Activated T-cell treated with anti-CD3 and anti-CD28 coated beads for 1 hour (primary cell): Measurements from ENCODE around the gene ZNF117.
"Not testable (repeated sequence)": the region's sequence is repeated elsewhere in the genome, so short reads cannot be mapped to it uniquely, and the experiment has no call there.

ENCODE experiments used
- DNase-seq: peaks from one replicate; pipeline ENCODE4 v3.0.0-alpha.2; 2020; ENCODE audit warnings: low read depth

The ZNF117 gene

GRCh38 chr7:64996305-64996704 is 5.5 kb upstream of the ZNF117 start:
- no peak for DNase-seq

GRCh38 chr7:64993901-64994300 is 3.1 kb upstream of the ZNF117 start:
- no peak for DNase-seq

DNA sequence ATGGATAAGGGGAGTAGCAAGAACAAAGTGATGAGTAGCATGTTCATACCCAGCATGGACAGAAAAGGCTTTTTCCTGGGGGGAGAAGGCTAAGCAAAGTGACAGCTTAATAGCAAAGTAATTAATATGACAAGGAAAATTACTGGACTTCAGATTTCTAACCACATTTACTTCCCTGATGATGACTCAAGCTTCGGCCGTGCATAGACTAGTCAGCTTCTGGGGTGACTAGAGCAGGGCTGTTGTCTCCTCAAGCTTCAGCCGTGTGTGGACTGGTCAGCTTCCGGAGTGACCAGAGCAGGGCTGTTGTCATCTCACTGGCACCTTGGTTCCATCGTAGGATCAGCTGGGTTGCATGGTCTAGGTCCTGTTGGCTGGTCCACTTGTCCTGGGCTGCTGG is 2.1 kb upstream of the ZNF117 start:
- no peak for DNase-seq

DNA sequence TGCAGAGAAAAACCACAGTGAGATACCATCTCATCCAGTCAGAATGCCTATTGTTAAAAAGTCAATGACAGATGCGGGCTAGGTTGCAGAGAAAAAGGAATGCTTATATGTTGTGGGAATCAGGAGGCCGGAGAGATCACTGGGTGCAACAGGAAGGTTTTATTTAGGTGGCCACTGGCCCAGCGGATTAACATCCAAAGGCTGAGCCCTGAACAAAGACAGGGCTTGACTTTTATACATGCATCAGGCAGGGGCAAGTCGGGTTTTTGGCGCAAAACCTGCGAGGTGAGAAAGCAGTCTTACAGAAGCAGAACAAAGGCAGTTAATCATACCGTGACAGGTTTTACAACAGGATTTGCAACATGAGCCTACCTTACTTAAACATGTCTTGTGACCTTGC is 620 bp downstream of the ZNF117 start:
- no peak for DNase-seq

DNA sequence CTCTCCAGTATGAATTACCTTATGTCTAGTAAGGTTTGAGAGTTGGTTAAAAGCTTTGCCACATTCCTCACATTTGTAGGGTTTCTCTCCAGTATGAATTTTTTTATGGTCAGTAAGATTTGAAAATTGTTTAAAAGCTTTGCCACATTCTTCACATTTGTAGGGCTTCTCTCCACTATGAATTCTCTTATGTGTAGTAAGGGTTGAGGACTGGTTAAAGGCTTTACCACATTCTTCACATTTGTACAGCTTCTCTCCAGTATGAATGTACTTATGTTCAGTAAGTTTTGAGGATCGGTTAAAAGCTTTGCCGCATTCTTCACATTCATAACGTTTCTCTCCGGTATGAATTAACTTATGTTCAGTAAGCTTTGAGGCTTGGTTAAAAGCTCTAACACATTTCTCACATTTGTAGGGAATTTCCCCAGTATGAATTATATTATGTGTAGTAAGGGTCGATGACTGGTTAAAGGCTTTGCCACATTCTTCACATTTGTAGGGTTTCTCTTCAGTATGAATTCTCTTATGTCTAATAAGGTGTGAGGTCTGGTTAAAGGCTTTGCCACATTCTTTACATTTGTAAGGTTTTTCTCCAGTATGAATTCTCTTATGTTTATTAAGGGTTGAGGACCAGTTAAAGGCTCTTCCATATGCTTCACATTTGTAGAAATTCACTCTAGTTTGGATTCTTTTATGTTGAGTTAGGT is 12.2 kb downstream of the ZNF117 start:
- DNase-seq: no peak

DNA sequence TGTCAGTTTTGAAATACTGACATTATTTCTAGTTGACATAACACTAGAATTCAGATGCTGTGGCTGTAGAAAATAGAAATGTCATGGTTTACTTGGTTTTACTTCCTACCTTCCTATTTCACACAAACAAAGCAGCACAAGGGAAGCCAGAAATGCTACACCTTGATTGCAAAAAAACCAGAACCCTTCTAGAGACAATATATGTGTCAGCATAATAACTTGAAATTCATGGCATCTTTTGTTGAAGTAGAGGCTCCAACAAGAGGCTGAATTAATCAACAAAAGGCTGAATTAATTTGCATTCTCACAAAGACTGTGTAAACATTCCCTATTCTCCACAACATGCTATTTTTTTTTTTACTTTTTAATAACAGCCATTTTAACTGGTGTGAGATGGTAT is 25.2 kb downstream of the ZNF117 start:
- no peak for DNase-seq

DNA sequence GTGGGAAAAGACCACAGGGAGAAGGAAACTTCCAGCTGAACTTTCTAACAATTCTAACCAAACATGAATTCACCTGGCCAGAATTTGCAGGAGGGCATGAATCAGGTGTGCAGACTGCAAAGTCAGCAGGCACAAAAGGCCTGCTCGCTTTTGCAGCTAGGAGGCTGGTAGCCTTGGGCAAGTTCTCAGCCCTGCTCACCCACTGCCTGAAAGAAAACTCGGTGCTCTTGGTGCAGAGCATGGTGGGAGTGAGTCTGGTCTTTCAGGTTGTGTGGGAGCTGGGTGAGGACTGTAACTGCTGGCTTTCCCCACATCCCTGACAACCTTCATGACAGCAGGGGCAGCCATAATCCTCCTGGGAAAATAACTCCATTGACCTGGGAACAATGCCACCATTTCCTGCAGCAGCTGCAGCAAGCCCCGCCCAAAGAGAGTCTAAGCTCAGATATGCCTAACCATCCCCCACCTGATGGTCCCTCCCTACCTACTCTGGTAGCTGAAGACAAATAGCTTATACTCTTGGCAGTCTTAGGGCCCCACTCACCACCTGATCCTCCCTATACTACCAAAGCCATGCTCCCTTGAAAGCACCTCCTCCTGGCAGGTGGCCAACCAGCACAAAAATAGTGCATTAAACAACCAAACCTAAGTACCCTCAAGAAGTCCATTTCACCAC is 31.6 kb downstream of the ZNF117 start:
- DNase-seq: no peak

- no peak for DNase-seq
These were observed 39.5 kb downstream of the ZNF117 start for GRCh38 chr7:64951250-64951848.

DNA sequence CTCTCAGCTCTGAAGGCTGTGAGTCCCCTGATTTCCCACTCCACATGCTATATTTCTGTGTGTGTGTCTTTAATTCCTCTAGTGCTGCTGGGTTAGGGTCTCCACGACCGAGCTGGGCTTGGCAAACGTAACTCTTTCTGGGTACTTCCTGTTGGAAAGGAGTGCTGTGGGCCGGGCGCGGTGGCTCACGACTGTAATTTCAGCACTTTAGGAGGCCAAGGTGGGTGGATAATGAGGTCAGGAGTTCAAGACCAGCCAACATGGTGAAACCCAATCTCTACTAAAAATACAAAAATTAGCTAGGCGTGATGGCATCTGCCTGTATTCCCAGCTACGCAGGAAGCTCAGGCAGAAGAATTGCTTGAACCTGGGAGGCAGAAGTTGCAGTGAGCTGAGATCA is 40.2 kb downstream of the ZNF117 start:
- DNase-seq: not testable (repeated sequence)

GRCh38 chr7:64948774-64949173 is 42.1 kb downstream of the ZNF117 start:
- DNase-seq: not testable (repeated sequence)

DNA sequence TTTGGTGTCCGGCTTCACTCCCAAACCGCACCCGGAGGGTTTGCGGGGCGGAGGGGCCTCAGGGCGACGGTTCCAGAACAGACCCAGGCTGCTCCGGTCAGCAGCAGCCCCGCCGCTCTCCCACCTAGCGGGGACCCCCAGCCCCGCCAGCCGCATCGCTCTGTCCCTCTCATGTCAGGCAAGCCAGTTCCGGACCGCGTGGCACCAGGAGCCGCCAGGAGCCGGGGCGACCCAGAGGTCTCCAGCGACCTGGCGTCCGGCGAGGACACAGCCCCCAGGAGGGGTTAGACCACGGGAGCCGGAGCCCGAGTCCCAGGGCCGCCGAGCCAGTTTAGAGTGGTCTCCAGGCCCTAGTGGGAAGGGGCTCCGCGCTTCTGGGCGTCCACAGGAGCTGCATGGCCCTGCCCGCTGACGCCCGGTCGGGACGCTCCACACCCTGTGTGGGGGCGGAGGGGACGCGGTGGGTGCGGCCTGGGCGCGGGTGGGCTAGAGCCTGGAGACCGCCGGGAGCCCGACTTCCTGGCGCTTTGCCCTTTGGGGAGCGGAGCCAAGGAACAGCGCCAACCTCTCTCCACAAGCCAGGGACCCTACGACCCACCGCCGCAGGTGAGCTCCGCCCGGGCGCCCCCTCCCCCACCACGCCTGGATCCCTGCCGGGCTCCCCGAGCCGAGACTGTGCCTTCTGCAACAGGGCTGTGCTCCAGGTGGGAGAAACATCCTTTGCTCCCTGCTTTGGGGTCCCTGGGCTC is 43.4 kb downstream of the ZNF117 start:
- no peak for DNase-seq

GRCh38 chr7:64946772-64947171 is 44.1 kb downstream of the ZNF117 start:
- DNase-seq: no peak

- no peak for DNase-seq
These were observed 45.2 kb downstream of the ZNF117 start for GRCh38 chr7:64945503-64946175.

DNA sequence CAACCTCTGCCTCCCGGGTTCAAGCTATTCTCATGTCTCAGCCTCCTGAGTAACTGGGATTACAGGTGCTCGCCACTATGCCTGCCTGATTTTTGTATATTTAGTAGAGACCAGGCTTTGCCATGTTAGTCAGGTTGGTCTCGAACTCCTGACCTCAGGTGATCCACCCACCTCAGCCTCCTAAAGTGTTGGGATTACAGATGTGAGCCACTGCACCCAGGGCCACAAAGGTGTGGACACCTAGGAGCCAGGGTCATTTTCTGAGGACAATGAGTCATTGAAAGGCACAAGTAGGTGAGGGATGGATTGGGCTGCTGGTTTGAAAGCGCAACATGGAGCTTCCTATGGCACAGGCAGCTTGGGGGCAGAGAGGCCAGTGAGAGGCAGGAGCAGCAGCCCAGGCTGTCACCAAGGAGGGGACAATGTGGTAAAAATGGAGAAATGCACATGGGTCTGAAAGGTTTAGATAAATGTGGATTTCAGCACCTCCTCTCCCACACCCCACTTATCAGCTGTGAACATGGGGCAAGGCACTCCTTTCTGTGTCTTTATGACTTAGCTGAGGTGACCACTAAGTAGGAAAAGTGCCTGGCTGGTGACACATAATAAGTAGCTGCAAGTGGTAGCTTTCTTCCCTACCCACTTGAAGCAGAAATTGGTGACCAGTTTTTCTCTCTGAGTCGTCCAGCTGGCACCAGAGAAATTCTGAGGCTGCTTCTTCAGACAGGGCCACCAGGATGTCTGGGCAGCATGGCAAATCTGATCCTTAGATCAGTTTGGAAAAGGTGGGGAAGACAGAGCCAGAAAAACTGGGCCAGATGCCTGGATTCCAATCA is 46.0 kb downstream of the ZNF117 start:
- DNase-seq: not testable (repeated sequence)

GRCh38 chr7:64940021-64940420 is 50.8 kb downstream of the ZNF117 start:
- DNase-seq: not testable (repeated sequence)

- no peak for DNase-seq
These were observed 52.3 kb downstream of the ZNF117 start for GRCh38 chr7:64938540-64938939.

GRCh38 chr7:64934478-64934877 is 56.4 kb downstream of the ZNF117 start:
- no peak for DNase-seq

- DNase-seq: not testable (repeated sequence)
These were observed 62.3 kb downstream of the ZNF117 start for GRCh38 chr7:64928252-64929187.
